KBM-7 (cell line): Measurements from ENCODE around the gene IL12RB2.

Experiments used
- DNase-seq: peaks from one replicate; pipeline ENCODE4 v3.0.0-alpha.2; 2015
- in situ Hi-C: fragments of 300-500 bp; cut with MboI; formaldehyde crosslinking; loops from 2 replicates; pipeline ENCODE4 v1.14.3; 2020; ENCODE audit warnings: low sequenced_read_pairs, low pct_unique_long_range_greater_than_20kb, mixed read lengths

The IL12RB2 gene

GRCh38 chr1:67307251-67308060 lies at the start of gene IL12RB2:
Gene IL12RB2, plus strand, starts transcription at chr1:67307873. Its CDS starts 12,496 bp downstream, at chr1:67320369.
- DNase-seq = peak; percentile 52
- in situ Hi-C loops = no loop called here

- peak; percentile 36 for DNase-seq
- in situ Hi-C loops = no loop called here
These were observed 46.0 kb upstream of the IL12RB2 start for GRCh38 chr1:67261680-67262079.

DNA sequence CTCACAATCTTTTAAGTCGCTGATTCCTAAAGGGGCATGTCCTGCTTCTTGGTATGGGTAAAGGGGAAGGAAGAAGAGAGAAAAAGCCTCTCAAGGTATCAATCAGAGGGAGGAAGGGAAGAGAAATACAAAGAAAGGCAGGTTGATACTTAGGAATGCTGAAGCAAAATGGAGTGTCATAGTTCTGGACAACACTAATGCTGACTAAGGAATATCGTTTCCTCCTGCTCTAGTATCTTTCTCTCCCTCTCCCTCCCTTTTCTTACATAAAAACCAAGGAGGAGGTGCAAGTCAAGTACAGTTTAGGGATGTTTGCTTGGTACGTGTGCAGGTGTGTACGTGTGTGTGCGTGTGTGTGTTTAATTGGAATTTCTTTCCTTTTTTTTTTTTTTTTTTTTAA lies 44.9 kb upstream of the IL12RB2 start:
- in situ Hi-C loops = no loop called here
- no peak for DNase-seq

DNA sequence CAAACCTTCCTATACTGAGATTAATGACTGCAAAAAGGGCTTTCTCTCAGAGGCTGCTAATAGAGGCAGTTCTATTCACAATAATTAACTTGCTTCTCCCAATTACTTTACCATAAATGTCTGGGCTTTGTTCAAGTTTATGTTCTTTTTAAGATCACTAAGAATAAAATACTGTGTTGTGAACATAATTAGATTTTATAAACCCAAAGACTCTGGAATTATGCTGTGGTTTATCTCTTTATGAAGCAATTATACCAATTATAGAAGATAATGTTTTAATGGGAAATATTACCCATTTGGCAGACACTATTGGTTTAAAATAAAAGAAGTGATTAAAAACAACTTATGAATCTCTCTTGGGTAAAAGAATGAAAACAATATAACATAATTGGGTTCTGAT lies 43.5 kb upstream of the IL12RB2 start:
- DNase-seq = no peak
- in situ Hi-C loops = no loop called here

GRCh38 chr1:67264899-67265298 lies 42.8 kb upstream of the IL12RB2 start:
- in situ Hi-C loops = no loop called here

DNA sequence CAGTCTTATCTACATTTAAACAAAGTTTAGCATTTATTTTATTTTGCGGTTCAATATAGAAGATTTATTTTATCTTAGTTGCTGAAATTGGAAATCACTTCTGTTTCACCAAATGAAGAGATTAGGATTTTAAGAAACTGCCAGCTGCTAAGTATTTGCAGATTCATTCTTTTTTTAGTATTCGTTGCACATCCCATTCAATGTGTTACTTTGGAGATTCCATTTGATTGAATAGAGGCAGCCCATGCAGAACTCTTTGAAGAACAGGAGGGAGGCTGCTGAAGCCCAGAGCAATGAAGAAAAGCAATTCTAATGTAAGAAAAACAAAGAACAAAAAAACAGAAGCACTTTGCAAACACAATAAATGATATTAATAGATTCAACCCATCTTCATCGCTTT lies 38.6 kb upstream of the IL12RB2 start:
- no peak for DNase-seq
- in situ Hi-C loops = no loop called here

More at GRCh38 chr1:67264899-67265298, 42.8 kb upstream of the IL12RB2 start:
- peak; percentile 28 for DNase-seq

DNA sequence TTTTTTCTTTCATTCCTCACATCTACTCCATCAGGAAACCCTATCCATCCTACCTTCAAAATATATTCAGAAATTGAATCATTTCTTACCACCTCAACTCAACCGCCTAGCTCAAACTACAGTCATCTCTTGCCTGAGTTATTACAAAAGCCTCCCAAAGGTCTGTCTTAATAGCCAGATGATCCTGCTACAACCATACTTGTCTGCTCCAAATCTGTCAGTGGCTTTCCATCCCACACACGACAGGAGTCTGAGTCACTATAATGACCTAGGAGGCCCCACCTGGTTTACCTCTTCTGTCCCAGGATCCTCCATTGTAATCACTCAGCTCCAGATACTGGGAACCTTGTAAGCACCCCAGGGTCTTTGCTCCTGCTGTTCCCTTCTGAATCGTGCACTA lies 37.1 kb upstream of the IL12RB2 start:
- DNase-seq = no peak
- in situ Hi-C loops = no loop called here

- no peak for DNase-seq
- in situ Hi-C loops = no loop called here
These were observed 34.1 kb upstream of the IL12RB2 start for GRCh38 chr1:67273591-67273990.

DNA sequence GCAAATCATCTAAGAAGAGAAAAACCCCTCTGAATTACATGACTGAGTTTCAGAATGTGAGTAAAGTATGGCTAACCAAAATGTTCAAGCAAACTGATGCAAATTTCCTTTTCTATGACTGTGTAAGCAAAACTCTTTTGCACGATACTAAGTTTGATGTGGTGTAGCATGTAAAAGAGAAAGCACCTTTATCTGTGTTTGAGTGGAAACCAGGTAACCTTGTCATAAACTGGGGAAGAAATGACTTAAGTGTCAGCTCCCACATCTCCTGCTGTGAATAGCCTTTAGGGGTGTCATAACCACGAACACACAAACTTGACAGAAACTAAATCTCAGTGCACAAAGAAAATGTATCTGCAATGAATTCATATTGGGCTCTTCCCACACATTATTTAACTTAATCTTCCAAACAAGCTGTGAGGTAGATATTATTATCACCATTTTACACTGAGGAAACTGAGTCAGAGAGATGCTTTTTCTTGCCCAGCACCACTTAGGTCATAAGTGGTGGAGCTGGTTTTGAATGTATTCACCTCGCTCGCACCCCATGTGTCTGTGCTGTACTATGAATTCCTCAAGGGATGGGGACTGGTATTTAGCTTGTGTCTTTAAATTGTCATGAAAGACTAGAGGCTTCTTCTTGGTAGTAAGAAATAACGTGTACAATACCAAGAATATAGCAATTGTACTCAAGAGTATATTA lies 32.9 kb upstream of the IL12RB2 start:
- in situ Hi-C loops = no loop called here
- no peak for DNase-seq

DNA sequence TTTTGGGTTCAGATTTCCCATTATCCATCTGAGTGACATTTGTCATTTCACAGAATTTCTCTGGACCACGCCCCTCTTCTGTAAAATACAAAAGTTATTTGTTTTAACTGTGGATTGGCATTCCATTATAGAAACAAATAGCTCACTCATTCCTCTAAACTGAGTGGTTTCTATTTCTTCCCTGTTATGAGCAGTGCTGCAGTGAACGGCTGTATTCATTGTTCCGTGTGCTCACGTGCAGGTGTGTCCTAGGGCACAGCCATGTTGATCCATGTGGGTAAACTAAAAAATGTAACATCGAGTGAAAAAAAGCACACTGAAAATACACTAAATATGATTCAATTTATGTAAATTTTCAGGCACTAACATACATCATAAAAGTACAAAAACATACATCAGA lies 27.0 kb upstream of the IL12RB2 start:
- in situ Hi-C loops = no loop called here
- no peak for DNase-seq

DNA sequence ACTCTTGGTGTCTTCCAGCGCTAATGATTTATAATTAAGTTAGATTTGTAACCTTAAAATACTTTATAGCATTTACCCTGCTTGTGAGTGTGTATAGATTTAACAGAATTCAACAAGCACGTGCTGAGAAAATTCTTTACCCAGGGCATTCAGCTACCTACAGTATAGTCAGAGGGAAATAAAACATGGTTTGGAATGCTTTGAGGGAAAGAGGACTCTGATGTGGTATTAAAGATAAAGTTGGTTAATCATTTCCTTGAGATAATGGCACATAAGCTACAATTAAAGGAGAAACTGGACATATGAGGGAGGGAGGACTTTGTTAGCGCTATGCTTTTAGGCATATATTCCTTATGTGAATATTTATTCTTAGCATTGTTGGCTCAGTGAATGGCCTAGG lies 26.4 kb upstream of the IL12RB2 start:
- in situ Hi-C loops = no loop called here

GRCh38 chr1:67285780-67286488 lies 21.7 kb upstream of the IL12RB2 start:
- in situ Hi-C loops = no loop called here
- DNase-seq = no peak

More for the DNA sequence above, 26.4 kb upstream of the IL12RB2 start:
- DNase-seq = no peak

GRCh38 chr1:67290236-67290635 lies 17.4 kb upstream of the IL12RB2 start:
- in situ Hi-C loops = no loop called here

DNA sequence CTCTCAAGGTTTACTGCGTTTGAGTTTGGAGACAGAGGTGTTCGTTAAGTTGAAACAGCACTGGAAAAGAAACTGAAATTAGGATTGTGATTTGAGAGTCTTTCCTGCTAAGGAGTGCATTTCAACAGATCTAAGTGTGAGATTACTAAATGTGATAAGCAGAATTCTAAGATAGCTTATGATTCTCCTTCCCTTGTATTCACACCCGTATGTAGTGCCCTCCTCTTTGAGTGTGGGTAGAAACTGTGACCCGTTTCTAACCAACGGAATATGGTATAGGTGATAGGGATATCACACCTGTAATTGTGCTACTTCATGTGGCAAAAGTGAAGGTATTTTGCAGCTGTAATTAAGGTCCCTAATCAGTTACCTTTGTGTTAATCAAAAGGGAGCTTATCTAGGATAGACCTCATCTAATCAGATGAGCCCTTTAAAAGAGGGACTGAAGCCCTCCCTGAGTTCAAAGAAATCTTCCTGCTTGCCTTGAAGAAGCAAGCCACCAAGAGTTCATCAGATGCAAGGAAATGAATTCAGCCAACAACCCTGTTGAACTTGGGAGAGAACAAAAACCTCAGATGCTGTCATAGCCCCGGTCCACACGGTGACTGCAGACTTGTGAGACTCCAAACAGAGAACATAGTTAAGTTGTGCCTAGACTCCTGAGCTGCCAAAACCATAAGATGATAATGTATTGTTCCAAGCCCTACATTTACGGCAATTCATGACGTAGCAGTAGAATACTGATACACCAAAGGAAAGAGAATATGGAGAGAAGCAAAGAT lies 12.6 kb upstream of the IL12RB2 start:
- no peak for DNase-seq
- in situ Hi-C loops = no loop called here

More at GRCh38 chr1:67290236-67290635, 17.4 kb upstream of the IL12RB2 start:
- DNase-seq = no peak

GRCh38 chr1:67298762-67299161 lies 8.9 kb upstream of the IL12RB2 start:
- in situ Hi-C loops = no loop called here

GRCh38 chr1:67299296-67299695 lies 8.4 kb upstream of the IL12RB2 start:
- in situ Hi-C loops = no loop called here
- DNase-seq = no peak

More at GRCh38 chr1:67298762-67299161, 8.9 kb upstream of the IL12RB2 start:
- no peak for DNase-seq

GRCh38 chr1:67300561-67300960 lies 7.1 kb upstream of the IL12RB2 start:
- in situ Hi-C loops = no loop called here
- DNase-seq = no peak

DNA sequence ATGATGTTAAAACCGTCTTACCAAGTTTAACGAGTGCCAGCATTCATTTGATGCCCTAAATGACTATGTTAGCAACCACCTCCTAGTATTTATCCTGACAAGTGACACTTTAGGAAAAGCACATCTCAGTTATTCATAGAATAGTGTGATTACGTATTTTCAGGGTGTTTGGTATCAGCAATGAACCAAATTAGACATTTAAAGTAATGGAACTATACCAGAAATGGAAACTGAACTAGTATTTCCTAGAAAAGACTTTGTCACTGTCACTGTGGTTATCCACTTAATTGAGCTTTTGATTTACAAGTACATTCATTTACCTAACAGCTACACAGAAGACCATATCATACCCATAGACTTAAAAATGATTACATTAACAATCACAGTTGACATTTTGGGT lies 3.6 kb upstream of the IL12RB2 start:
- in situ Hi-C loops = no loop called here
- no peak for DNase-seq

GRCh38 chr1:67306547-67306946 lies 1.1 kb upstream of the IL12RB2 start:
- in situ Hi-C loops = no loop called here
- no peak for DNase-seq
